Glomerular visceral epithelial cell (primary cell): ENCODE data around the gene HOTAIR.

Experiments
- DNase-seq: peaks from one replicate; pipeline ENCODE4 v3.0.0-alpha.2; 2016; ENCODE audit errors: extremely low spot score

HOTAIR gene

DNA sequence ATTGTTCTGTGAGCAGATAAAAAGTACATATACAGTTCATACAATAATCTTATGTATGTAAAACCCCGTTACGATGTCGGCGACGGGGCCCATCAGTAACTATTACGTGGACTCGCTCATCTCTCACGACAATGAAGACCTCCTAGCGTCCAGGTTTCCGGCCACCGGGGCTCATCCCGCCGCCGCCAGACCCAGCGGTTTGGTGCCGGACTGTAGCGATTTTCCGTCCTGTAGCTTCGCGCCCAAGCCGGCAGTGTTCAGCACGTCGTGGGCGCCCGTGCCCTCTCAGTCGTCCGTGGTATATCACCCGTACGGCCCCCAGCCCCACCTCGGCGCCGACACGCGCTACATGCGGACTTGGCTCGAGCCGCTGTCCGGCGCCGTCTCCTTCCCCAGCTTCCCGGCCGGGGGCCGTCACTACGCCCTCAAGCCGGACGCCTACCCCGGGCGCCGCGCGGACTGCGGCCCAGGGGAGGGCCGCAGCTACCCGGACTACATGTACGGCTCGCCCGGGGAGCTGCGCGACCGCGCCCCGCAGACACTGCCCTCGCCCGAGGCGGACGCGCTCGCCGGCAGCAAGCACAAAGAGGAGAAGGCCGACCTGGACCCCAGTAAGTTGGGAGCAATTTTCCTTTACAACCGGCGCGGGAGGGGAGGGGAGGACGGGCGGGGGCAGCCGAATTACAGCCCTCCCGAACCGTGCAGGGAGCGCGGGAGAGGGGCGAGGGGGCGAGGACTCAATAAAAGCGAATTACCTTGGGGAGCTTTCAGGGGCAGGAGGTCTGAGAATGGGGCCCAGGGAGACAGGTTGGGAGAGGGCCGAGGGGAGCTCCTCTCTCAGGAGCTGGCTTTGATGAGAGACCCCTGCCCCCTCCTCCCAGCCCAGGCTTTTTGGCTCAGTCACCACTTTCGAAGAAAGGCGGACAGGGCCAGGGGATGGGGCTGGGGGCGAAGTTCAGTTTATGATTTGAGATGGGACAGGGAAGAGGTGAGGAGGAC, 25.7 kb upstream of the HOTAIR start, which contains the start of gene HOXC9:
TSS of gene HOXC9 (plus strand) at position 46 of the 999 bp plus-strand sequence. CDS start at position 74, 28 bp downstream.
- DNase-seq: no peak

DNA sequence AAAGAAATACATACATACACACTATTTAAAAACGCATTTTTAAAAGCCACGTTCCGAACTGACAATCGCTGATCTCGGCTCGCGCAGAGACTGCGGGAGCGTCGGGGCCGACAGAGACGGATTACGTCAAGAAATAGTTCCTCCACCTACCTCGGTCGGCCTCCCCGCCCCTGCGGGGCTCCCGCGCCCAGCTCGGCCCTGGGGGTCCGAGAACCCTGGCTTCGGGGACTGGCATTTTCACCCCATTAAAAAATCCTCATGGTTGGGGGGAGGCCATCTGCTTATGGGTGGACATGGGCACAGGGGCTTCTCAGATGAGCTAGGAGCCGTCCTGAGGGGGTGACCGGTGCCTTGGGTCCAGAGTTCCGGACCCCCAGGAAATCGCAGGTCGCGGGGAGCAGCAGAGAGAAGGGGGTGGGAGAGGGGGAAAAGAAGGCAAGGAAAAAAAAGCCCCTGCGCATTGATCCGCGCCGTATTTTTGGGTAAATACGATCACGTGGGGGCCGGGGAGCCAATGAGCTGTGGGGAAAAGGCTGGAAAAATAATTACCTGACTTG, 24.9 kb upstream of the HOTAIR start:
- DNase-seq: peak; percentile 69

DNA sequence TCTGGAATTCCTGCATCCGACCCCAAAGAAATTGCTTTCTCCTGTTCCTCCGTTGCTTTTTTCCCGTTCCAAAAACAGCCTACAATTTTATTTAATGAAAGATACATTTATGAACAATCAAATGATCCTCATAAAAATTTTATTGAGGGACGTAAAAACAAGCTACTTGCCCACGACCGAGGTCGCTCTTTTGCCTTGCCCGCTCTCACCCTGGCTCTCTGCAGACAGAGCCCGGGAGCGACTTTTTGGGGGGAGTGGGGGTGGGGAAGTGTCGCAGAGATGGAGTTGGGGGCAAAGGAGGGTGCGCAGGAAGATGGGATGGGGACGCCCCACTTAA, 24.1 kb upstream of the HOTAIR start:
- DNase-seq: no peak

DNA sequence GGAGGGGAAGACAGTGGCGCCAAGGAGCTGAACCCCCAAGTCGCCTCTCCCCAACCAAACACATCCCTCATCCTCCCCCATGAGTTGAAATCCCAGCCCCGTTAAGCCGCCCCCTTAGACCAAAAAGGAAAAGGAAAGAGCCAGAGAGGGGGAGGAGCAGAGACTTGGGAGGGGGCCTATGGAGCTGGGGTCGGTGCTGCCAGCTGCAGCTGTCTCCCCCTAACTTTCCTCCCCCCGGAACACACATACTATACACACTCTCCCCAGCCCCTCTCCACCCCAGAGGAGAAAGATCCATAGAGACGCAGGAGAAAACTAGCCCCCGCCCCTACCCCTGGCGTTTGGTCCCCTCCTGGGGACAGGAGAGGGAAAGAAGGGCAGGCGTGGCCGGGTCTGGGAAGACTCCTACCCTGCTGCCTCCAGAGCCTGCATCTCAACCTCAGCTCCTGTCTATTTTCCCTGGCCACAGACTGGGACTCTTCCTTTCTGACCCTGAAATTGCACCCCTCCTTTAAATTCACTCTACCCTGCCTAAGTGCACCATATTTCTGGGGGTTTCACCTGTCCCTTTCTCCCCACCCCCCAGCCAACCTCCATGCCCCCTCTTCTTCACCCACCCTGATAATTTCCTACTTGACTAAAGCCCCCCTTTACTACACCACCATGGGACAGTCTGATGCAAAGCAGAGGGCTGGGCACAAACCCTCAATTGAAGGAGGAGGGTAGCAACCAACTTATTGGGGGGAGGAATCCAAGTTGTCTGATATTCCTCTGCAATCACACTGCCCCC, 23.6 kb upstream of the HOTAIR start:
- no peak for DNase-seq

DNA sequence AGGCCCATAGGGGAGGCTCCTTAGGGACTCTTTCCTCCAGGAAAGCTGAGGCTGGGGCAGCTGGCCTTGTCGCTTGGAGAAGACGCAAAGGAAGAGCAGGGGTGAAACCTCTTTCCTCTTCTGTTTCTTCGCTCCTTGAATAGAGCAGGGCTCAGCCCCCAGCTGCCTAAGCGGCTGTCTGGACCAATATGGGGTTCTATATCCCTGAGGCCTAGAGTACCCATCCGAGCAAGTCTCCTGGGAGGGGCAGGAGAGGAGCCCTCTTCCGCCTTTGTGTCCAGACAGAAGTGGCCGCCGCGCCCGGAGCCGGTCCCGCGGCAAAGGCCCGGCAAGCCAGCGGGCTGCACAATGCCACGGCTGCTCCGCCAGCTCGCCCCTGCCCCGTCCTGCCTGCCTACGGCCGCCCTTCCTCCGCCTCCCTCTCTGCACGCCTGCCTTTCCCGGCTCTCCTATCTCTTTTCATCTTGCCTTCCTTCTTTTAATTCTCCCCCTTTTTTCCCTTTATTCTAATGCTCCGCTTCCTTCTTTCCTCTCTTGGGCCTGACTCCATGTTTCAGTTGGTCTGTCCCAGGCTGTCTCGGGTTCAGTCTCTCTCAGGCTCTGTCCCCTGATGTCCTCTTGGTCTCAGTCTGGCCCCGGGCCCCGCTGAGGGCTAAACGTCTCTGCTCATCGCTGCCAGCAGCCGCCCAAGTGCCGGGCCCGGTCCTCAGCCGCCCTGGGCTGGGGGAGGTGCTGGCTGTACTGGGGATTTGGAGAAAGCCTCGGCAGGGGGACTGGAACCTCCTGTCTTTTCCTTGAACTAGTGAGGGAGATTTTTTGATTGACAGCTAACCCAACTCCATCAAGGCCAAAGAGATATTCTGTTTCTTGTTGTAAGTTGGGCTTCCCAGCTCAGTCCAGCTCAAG, 22.7 kb upstream of the HOTAIR start:
- no peak for DNase-seq

DNA sequence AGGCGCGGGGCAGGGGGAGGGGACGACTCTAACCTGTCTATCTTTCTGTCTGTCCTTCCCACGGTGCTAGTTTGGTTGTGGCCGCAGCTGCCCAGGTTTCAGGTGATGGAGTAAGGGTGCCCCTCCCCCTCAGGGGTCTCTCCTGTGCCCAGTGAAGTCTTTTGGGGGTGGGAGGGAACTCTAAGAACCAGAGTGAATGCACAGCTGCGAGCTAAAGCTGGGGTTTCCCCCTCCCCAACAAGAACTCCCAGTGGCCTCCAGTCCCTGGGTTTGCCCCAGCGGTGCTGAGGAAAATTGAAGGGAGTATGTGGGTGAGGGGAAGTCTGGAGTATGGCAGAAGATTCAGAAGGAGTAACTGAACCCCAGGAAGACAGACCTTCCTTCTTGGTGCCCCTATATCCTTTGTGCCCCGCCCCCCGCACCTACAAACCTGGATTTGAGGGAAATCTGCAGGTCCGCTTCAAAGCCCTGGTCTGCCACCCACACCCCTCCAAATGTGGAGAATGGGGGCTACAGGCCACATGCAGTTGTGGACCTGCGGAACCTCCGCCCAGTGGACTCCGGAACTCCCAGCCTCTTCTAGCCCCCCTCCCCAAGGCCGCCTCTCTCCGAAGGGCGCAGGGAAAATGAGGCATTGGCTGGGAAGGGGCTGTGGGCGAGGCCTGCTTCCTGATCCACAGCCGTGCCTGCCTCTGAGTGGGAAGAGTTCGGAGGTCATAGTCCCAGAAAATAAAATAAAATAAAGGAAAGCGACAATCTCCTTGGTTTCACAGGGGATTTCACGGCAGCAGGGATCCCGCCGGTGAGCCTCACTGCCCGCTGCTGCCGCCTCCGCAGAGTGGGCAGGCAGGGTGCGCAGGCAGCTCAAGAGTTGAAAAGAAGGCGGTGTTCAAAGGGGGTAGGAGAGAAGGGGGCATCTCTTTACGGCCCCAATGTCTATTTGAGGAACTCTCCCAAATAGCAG, 21.8 kb upstream of the HOTAIR start:
- DNase-seq: no peak

DNA sequence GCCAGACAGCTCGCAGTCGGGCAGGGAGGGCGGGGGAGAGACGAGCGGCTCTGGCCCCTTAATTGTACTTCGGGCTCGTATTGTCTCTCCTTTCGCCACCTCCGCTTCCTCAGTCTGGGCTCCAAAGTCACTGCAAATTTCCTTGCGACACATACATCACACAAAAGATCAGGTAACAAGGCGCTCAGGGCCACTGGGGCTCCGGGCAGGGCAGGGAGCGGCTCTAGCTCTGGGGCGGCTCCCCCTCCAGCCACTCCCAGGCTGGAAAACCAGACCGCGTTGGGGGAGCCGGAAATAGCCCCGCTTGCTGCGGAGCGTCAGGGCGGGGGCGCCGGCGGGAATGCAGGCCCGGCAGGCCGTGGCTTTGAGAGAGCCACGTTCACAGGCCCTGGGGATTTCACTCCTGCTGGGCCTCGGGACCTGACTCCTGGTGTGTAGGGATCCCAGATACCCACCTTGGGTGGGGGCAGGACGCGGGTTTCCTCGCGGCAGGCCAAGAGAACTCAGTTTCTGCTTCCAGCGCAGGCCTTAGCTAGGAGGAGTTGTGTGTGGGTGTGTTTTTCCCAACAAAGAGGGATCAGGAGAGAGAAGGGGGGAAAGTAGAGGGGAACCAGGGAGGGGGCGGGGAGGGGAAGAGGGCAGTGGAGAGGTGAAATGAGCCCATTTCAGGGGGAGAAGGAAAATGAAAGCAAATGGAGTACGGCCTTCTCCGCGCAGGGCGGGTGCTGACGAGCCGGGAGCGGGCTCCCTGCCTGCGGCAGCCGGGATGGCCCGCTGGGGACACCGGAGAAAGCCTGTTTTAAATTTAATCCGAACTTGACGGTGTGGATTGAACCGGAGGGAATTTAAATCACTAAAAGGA, 20.9 kb upstream of the HOTAIR start:
- DNase-seq: peak; percentile 77

DNA sequence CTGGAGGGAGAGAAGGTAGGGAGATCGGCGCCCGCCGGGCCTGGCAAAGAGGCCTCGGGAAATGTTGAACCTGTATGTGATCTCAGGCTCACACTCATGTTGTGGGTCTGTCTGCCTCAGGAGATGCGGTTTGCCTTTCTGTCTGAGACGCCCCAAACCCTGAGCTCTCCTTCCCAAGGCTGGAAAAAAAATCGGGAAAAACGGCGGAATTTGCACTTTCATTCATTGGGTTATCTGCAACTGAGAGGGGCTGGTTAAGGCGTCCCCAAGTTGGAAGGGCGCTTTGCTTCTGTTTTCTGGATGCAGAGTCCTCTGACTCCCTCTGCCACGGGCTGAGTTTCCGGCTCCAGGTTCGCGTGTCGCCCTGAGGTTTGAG, 20.2 kb upstream of the HOTAIR start:
- no peak for DNase-seq

DNA sequence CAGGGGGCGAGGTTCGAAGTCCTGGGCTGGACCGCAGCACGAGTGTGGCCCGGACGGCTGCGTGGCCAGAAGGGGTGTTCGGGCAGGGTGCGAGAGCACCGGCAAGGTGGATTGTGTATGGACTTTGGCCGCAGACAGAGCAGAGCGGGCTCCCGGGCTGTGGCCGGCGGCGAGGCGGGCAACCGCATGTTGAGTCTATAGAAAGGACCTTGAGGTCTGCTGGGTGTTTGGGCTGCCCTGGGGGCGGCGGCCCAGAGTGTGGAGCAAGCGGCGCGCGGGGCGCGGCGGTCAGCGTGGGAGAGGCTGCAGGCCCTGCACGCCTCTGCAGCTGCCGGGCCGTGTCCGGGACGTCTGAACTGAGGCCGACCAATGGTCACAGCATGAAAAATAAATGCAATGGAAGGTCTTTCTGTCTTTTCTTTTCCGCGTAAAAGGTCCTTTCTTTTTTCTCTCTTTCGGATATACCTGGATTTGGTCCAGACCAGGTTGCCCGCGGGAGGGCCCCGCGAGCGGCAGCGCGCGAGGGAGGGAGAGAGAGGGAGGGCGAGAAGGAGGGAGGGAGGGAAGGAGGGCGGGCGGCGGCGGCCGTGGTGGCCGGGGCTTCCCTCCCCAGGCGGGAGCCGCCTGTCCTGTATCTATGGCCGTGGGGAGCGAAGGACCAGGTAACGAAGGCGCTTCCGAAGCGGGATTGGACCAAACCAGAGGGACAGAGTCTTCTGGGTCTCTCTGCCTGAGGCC, 19.7 kb upstream of the HOTAIR start:
- DNase-seq: no peak

DNA sequence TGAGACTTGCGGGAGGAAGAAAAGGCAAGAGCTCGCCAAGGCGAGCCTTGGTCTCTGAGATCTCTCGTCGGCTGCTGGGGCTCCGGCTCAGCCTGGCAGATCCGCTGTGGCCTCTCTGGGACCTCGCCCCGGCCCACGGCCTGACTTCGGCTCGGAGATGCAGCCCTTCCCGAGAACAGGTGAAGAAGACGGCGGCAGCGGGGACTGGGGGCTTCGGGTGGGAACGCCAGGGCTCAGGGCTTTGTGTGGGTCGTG, 19.2 kb upstream of the HOTAIR start:
- DNase-seq: no peak

DNA sequence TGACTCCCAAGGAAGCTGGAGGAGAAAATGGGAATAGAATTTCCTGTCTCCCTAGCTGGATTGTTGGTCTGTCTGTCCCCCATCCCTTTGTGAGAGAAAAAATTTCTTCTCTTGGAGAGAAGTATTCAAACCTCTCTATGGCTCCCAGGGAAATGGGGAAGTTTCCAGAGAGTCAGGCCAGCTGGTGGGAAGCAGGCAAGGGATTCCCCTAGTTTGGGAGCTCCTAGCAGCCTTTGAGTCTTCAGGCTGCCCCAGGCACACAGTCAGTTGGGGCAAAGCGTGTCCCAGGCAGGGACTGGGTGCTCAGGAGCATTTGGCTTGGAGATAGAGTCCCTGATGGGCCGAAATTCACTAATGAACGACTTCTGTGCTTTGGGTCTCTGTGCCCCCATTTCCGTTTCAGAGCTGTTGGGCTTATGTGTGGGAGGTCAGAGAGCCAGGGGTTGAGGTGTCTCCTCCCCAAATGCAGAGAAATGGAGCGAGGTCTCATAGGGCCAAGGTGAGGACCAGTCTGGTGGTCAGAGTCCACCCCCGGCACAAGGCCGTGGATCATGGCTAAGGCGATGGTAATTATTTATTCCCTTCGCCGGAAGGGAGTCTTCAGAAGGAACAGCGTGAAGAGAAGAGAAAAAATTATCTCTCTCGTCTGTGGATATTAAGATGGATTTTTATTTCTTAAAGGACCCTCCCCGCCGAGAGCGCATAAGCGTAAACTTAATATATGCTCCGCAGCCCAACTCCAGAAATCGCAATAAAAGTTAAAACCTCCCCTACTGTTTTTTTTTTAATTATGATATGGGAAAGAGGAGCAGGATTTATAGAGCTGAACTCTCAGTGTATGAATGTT, 18.6 kb upstream of the HOTAIR start:
- no peak for DNase-seq

DNA sequence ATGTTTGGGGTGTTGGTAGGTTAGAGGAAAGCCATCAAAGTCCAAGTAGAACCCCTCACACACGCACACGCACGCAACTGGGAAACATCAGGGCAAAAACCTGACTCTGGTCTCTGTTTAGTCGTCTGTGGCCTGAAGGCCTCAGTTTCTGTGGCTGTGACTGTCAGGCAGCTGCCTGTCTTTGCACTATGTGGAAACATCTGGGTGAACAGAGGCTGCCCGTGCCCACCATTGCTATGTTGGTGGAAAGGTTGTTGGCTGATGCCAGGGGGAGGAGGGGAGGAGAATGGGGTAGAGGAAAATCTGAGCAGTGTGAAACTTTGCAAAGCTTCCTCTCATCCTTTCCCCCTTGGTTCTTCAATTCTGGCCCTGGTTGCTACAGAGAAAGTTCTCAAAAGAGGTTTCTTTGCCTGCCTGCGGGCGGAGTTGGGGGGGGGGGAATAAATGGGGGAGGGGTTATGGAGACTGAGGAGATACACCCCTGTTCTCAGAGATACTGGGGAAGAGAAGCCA, 17.7 kb upstream of the HOTAIR start:
- no peak for DNase-seq

DNA sequence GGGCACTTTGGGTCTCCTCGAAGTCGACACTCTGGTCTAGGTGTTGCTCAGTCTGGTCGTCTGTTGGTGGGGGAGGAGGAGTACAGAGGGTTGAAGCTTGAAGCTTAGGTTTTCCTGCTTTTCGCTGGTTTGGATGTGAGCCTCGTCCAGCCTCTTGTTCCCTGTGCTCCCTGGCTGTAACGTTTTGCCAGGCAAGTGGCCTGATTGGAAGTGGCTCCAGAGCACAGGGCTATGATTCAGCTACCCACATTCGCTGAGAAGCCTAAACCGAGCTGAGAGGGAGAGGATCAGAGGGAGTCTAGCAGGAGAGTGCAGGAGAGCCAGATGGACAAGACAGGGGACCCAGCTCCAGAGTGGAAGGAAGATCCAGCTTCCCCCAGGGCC, 16.3 kb upstream of the HOTAIR start:
- peak; percentile 77 for DNase-seq

DNA sequence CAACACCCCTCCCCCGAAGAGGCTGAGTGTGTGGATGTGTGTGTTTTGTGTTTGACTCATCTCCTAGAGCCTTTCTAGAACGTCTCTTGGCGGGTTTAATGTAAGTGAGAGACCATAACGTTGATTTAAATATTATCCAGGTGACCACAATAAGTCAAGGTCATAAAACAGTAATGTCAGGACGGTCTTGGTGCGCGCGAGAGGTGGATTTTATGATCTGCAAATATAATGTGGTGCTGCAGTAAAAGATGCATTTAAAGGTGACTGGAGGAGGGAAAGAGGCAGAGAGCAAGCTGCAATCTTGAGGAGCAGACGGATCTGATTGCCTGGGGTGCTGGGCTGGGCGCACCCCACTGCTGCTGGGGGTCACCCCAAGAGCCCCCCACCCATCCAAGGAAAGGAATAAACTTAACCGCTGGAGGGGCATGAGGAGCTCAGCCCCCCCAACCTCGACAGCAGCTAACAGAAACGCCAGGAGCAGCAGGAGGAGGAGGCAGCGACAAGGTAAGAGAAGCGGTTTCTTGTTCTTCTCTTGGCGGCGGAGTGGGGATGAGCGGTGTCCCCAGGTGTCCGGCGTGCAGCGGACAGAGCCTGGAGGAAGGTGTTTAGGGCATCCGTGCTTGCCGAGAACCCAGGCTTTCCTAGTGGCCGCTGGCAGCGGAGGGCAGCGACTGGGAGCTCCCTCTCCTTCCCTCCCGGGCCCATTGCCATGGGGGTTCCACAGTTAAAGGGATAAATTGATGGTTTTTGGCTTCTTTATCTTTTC, 15.7 kb upstream of the HOTAIR start:
- no peak for DNase-seq

DNA sequence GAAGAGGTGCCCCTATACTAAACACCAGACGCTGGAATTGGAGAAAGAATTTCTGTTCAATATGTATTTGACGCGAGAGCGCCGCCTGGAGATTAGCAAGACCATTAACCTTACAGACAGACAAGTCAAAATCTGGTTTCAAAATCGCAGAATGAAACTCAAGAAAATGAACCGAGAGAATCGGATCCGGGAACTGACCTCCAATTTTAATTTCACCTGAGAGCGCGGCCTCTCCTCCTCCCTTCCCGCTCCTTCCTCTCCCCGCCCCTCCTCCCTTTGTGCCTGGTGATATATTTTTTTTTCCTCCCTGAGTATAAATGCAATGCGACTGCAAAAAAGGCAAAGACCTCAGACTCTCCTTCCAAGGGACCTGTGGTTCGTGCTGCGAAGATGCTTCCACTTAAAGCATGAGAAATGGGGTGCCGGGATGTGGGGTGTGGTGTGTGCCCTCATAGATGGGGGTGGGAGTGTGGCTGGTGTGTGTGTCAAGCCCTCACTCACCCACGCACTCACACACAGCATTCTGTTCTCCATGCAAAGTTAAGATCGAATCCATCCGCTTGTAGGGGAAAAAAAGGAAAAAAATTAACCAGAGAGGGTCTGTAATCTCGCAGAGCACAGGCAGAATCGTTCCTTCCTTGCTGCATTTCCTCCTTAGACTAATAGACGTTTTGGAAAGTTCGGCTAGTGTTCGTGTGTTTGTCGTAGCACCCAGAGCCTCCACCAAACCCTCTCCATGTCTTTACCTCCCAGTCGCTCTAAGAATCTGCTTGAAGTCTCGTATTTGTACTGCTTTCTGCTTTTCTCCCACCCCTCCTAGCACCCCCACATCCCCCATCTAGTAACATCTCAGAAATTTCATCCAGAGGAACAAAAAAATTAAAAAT, 14.7 kb upstream of the HOTAIR start:
- DNase-seq: peak; percentile 66
